ENCODE data around the gene MRPL49. TPM values are rescaled to one million over a fixed set of nuclear protein-coding genes. Genes with fewer than 3 reads are reported as not detected.

The MRPL49 gene
- total RNA-seq, 4 donors from 2014 or later: 48.0 to 68.5 (median 61.7) TPM

GRCh38 chr11:65160643-65161042, 38.5 kb downstream of the MRPL49 start:
- Histone ChIP-seq H3K4me1 (no peaks in the 10 kb centered on the region), H3K27me3 (no peaks in the 10 kb centered on the region), H3K27ac (no peak overlapping the region), H3K4me3 (no peak overlapping the region), H3K36me3 (no peaks in the 10 kb centered on the region), H3K9me3 (no peaks in the 10 kb centered on the region)
- TF ChIP-seq POLR2AphosphoS5 (IDR thresholded peaks at IDR 0.05): no peak
- TF ChIP-seq, protein P1, sequence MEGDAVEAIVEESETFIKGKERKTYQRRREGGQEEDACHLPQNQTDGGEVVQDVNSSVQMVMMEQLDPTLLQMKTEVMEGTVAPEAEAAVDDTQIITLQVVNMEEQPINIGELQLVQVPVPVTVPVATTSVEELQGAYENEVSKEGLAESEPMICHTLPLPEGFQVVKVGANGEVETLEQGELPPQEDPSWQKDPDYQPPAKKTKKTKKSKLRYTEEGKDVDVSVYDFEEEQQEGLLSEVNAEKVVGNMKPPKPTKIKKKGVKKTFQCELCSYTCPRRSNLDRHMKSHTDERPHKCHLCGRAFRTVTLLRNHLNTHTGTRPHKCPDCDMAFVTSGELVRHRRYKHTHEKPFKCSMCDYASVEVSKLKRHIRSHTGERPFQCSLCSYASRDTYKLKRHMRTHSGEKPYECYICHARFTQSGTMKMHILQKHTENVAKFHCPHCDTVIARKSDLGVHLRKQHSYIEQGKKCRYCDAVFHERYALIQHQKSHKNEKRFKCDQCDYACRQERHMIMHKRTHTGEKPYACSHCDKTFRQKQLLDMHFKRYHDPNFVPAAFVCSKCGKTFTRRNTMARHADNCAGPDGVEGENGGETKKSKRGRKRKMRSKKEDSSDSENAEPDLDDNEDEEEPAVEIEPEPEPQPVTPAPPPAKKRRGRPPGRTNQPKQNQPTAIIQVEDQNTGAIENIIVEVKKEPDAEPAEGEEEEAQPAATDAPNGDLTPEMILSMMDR (IDR thresholded peaks at IDR 0.05): no peak
- no peak for TF ChIP-seq POLR2A (IDR thresholded peaks at IDR 0.05)
- no peak for TF ChIP-seq EP300 (IDR thresholded peaks at IDR 0.05)
- 65% methylated on average over 3 of the region's 3 CpGs for WGBS
- no peak for DNase-seq (ENCODE audit: low spot score in 2 of 2)

DNA sequence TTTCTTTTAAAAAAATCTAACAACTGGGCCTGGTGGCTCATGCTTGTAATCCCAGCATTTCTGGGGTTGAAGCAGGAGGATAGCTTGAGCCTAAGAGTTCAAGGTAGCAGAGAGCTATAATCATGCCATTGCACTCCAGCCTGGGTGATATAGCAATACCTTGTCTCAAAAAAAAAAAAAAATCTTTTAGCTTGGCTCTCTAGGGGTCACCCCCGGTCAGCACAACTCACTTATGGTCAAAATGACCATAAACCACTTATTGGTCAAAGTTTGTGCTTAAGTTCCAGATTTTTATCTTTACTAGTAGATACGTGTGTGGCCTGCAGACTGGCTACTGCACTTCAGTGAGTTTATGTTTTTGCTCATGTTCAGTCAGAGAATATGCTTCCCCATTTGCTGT, 41.6 kb downstream of the MRPL49 start:
- Histone ChIP-seq H3K36me3 (no peaks in the 10 kb centered on the region), H3K4me3 (no peak overlapping the region), H3K4me1 (no peaks in the 10 kb centered on the region), H3K27ac (no peak overlapping the region), H3K27me3 (no peaks in the 10 kb centered on the region), H3K9me3 (no peaks in the 10 kb centered on the region)
- WGBS: 81% methylated on average over 2 of the region's 2 CpGs
- DNase-seq (ENCODE audit: low spot score in 2 of 2): no peak
- TF ChIP-seq POLR2A (IDR thresholded peaks at IDR 0.05) (no peak), POLR2AphosphoS5 (IDR thresholded peaks at IDR 0.05) (no peak), EP300 (IDR thresholded peaks at IDR 0.05) (no peak)
- TF ChIP-seq, protein P1 (IDR thresholded peaks at IDR 0.05): no peak

- Histone ChIP-seq H3K9me3 (no peaks in the 10 kb centered on the region), H3K27me3 (no peaks in the 10 kb centered on the region), H3K4me3 (peak overlapping the region; percentile 27), H3K4me1 (no peaks in the 10 kb centered on the region), H3K36me3 (no peaks in the 10 kb centered on the region), H3K27ac (no peak overlapping the region)
- WGBS: 56% methylated on average over 31 of the region's 31 CpGs
- TF ChIP-seq EP300 (IDR thresholded peaks at IDR 0.05) (no peak), POLR2AphosphoS5 (IDR thresholded peaks at IDR 0.05) (no peak), POLR2A (IDR thresholded peaks at IDR 0.05) (no peak)
- TF ChIP-seq, protein P1 (IDR thresholded peaks at IDR 0.05): no peak
- no peak for DNase-seq (ENCODE audit: low spot score in 2 of 2)
These were observed 43.5 kb downstream of the MRPL49 start for GRCh38 chr11:65165410-65166317.

DNA sequence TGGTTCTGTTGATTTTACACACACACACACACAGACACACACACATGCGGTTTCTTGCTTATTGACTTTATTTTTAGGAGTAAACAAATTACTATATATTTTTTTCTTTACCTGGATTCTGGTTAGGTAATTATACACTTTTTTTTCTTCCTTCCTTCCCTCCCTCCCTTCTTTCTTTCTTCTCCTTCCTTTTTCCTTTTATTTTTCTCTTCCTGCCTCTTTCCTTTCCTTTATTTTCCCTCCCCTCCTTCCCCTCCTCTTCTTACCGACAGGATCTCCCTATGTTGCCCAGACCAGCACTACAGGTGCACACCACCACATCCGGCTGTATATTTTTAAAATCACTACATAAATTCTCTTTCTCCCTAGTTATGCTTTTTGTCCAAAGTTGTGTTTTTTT, 44.8 kb downstream of the MRPL49 start:
- DNase-seq (ENCODE audit: low spot score in 2 of 2): no peak
- H3K9me3 ChIP-seq: no peaks in the 10 kb centered on the region
- no peaks in the 10 kb centered on the region for H3K36me3 ChIP-seq
- H3K27ac ChIP-seq: no peak overlapping the region
- no peaks in the 10 kb centered on the region for H3K27me3 ChIP-seq
- 94% methylated on average over 3 of the region's 3 CpGs for WGBS
- H3K4me1 ChIP-seq: no peaks in the 10 kb centered on the region
- TF ChIP-seq, protein P1 (IDR thresholded peaks at IDR 0.05): no peak
- TF ChIP-seq POLR2A (IDR thresholded peaks at IDR 0.05): no peak
- TF ChIP-seq EP300 (IDR thresholded peaks at IDR 0.05): no peak
- TF ChIP-seq POLR2AphosphoS5 (IDR thresholded peaks at IDR 0.05): no peak
- no peak overlapping the region for H3K4me3 ChIP-seq

GRCh38 chr11:65167656-65168055, 45.5 kb downstream of the MRPL49 start:
- Histone ChIP-seq H3K4me3 (no peak overlapping the region), H3K27ac (no peak overlapping the region), H3K27me3 (no peaks in the 10 kb centered on the region), H3K36me3 (no peaks in the 10 kb centered on the region), H3K4me1 (no peaks in the 10 kb centered on the region), H3K9me3 (no peaks in the 10 kb centered on the region)
- DNase-seq (ENCODE audit: low spot score in 2 of 2): no peak
- WGBS: 96% methylated on average over 3 of the region's 3 CpGs
- TF ChIP-seq, protein P1 (IDR thresholded peaks at IDR 0.05): no peak
- TF ChIP-seq POLR2A (IDR thresholded peaks at IDR 0.05) (no peak), EP300 (IDR thresholded peaks at IDR 0.05) (no peak), POLR2AphosphoS5 (IDR thresholded peaks at IDR 0.05) (no peak)
